AG04450 (cell line): Measurements from ENCODE around the gene ZNF280D. TPM values are rescaled to one million over a fixed set of nuclear protein-coding genes. Genes with fewer than 3 reads are reported as not detected.

Experiments used
- CTCF ChIA-PET: fragments of 300-600, 350-600 bp; formaldehyde crosslinking; extraction: SDS; loops from one replicate; lab custom pipeline; 2022; ENCODE audit warnings: antibody characterized with exemption, inconsistent platforms; lab: Charles Lee
- POLR2A ChIA-PET: fragments of 350-600 bp; formaldehyde crosslinking; extraction: SDS; loops from one replicate; lab custom pipeline; 2021; ENCODE audit warnings: antibody characterized with exemption, inconsistent platforms; lab: Yijun Ruan, JAX
- DNase-seq: peaks from one replicate; pipeline ENCODE4 v3.0.0-alpha.2; 2011; ENCODE audit warnings: low read depth, low spot score
- H3K27ac ChIP-seq: one replicate; pipeline ENCODE4 v1.5.1; 2012; ENCODE audit warnings: low read depth, low read length, control low read depth
- H3K27me3 ChIP-seq: one replicate; pipeline ENCODE4 v1.6.0; 2012; ENCODE audit warnings: low read length; ENCODE audit not compliant: control insufficient read depth, insufficient read depth
- H3K4me3 ChIP-seq: 2 replicates; pipeline ENCODE4 v1.5.1; 2011; ENCODE audit warnings: mild to moderate bottlenecking, low read depth, low read length, control low read depth
- H3K9me3 ChIP-seq: 2 replicates; pipeline ENCODE4 v1.5.1; 2012; ENCODE audit warnings: low read length; ENCODE audit not compliant: control insufficient read depth, insufficient read depth
- polyA plus RNA-seq: library from polyadenylated mRNA; depleted of rRNA; stranded (reverse); fragments of >200 nt; gene quantifications from 2 replicates; pipeline ENCODE4 v1.2.3, GENCODE V29; 2011
- TF ChIP-seq, protein P1 (sequence below): IDR thresholded peaks from 2 replicates; pipeline ENCODE4 v1.5.1; 2011; ENCODE audit warnings: low read depth, low read length, control low read depth, inconsistent platforms

Gene ZNF280D
- polyA plus RNA-seq, 1 experiment = 17.6 TPM

DNA sequence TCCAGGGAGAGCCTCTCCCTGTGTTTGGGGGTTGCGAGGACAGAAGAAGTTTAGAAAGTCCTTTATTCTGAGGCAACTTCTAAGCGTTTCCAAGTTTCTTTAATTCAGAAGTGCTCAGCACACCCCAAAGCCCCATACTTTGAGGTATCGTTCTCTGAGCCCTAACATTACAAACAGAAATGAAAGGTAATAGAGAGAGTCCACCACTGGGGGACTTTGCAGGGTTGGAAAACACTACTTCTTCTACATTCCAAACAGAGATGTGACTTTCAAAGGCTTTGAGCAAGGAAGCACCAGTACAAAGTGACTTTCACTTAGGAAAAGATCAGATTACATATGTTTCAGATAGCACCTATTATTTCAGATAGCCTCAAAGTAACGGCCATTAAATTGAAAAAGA is 6.2 kb upstream of the ZNF280D start:
- ChIA-PET CTCF (interaction anchor here (0.6 kb wide), 1 partner anchor 328 kb away, joined by 4 read pairs; no protein-coding TSS in a partner anchor), POLR2A (no interaction called here)
- Histone ChIP-seq H3K9me3 (no peaks in the 10 kb centered on the region), H3K4me3 (no peak overlapping the region), H3K27me3 (no peaks in the 10 kb centered on the region), H3K27ac (no peak overlapping the region)
- DNase-seq = no peak
- TF ChIP-seq, protein P1, sequence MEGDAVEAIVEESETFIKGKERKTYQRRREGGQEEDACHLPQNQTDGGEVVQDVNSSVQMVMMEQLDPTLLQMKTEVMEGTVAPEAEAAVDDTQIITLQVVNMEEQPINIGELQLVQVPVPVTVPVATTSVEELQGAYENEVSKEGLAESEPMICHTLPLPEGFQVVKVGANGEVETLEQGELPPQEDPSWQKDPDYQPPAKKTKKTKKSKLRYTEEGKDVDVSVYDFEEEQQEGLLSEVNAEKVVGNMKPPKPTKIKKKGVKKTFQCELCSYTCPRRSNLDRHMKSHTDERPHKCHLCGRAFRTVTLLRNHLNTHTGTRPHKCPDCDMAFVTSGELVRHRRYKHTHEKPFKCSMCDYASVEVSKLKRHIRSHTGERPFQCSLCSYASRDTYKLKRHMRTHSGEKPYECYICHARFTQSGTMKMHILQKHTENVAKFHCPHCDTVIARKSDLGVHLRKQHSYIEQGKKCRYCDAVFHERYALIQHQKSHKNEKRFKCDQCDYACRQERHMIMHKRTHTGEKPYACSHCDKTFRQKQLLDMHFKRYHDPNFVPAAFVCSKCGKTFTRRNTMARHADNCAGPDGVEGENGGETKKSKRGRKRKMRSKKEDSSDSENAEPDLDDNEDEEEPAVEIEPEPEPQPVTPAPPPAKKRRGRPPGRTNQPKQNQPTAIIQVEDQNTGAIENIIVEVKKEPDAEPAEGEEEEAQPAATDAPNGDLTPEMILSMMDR = 0 out of 2 replicates have a peak, but pooled peaks have one; percentile 17

DNA sequence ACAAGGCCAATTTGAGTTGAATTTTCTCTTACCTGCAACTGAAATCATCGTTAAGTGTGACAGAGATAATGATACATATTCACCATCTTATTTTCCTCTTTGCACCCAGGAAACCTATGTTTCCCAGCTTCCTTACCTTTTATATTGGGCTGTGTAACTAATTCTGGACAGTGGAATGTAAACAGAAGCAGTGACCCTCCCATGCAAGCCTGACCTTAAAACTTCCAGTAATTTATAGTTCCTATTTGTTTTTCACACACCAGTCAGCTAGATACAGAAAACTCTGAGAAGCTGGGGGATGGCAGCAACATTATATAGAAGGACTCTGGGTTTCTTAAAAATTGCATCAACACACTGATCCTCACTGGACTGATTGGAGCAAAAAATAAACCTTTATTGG is 4.5 kb upstream of the ZNF280D start:
- no peak overlapping the region for H3K27ac ChIP-seq
- no peak for DNase-seq
- H3K9me3 ChIP-seq = peaks cover 5% of the 10 kb centered on the region
- H3K27me3 ChIP-seq = no peaks in the 10 kb centered on the region
- POLR2A ChIA-PET = interaction anchor here (0.7 kb wide), 1 partner anchor 35 kb away, joined by 3 read pairs; no protein-coding TSS in a partner anchor
- TF ChIP-seq, protein P1 = no peak
- CTCF ChIA-PET = interaction anchor here (0.6 to 3.1 kb wide), 2 partner anchors 56 to 246 kb away, joined by 3 to 10 read pairs; no protein-coding TSS in a partner anchor
- H3K4me3 ChIP-seq = no peak overlapping the region

DNA sequence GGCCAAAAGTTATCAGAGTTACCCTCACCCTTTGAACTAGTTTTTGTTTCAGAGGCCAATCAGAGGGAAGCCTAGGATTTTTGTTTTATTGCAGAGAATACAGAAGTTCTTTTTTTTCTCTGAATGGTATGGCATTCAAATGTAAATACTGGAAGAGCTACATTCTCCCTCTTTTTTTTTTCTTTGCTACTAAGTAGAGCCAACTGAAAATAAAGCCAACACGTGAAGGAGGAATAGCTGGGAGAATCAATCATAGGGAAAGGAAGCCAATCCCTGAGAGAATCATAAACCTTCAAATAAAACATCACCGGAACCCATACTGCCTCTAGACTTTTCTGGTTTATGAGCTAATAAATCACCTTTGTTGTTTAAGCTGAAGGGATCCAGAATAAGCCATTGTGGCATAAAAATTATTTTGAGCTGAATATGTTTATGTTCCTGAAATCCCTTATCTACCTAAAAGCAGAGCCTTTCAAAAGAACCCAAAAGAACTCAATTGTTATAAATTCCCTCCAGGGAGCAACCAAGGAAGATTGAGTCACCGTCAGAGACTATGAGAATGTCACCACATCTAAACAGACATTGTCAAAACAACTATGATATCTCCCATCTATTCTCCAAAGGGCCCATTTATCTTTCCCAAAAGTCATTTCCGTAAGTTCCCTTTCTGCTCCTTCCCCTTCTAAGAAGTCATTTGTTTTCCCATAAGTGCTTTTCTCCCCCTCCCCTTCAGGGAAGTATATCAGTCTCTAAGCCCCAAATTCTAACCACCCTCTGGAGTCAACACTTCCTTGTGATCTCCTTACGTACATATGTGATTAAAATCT is 3.8 kb upstream of the ZNF280D start:
- Histone ChIP-seq H3K4me3 (no peak overlapping the region), H3K27ac (no peak overlapping the region), H3K9me3 (peaks cover 5% of the 10 kb centered on the region), H3K27me3 (no peaks in the 10 kb centered on the region)
- ChIA-PET POLR2A (no interaction called here), CTCF (interaction anchor here (0.6 to 3.1 kb wide), 4 partner anchors 59 to 516 kb away, joined by 3 to 10 read pairs (median 3); no protein-coding TSS in a partner anchor)
- TF ChIP-seq, protein P1 = no peak
- DNase-seq = no peak

DNA sequence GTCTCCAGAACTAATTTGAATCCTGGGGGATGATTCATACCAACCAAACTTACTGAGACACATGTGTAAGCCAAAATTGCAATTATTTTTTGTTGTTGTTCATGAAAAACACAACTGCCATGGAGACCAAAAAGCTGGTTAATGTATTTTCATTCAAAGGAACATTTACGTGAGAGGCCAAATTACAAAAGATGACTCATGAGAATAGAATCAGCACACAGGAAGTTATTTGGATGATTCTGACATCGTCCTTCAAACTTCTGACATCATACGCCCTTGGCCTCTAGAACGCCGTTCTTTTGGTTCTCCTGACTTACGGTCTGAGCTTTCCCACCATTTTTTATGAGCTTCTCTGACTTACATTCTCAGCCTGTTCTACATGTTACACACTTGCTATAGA is 3.0 kb upstream of the ZNF280D start:
- ChIA-PET POLR2A (no interaction called here), CTCF (interaction anchor here (0.6 to 3.1 kb wide), 4 partner anchors 59 to 245 kb away, joined by 3 to 10 read pairs (median 3); no protein-coding TSS in a partner anchor)
- TF ChIP-seq, protein P1 = no peak
- Histone ChIP-seq H3K27ac (no peak overlapping the region), H3K9me3 (peaks cover 5% of the 10 kb centered on the region), H3K27me3 (no peaks in the 10 kb centered on the region), H3K4me3 (no peak overlapping the region)
- no peak for DNase-seq

DNA sequence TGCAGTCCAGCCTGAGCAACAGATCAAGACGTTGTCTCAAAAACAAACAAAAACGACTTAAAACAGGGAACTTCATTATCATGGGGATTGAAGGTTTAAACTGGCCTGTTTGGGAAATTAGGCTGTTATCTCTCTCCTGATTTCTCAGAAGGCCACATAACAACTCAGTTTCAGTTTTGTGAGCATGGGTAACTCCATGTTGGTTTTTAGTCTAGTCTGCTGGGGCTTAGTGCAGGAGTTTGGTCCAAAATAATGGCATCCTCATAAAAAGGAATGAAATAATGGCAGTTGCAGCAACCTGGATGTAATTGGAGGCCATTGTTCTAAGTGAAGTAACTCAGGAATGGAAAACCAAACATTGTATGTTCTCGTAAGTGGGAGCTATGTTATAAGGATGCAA is 2.3 kb upstream of the ZNF280D start:
- ChIA-PET CTCF (interaction anchor here (3.1 kb wide), 1 partner anchor 244 kb away, joined by 10 read pairs; no protein-coding TSS in a partner anchor), POLR2A (no interaction called here)
- Histone ChIP-seq H3K4me3 (no peak overlapping the region), H3K27me3 (no peaks in the 10 kb centered on the region), H3K27ac (no peak overlapping the region), H3K9me3 (peaks cover 5% of the 10 kb centered on the region)
- DNase-seq = no peak
- TF ChIP-seq, protein P1 = no peak
